K562 (cell line): ENCODE results near the gene ZNF814. TPM values are rescaled to one million over a fixed set of nuclear protein-coding genes. Genes with fewer than 3 reads are reported as not detected.
A peak's percentile ranks its signal among the peaks of the same experiment; 100 is the strongest.

Experiments used
- CBFA2T3 ChIP-seq: fragments of 450-650 bp; IDR thresholded peaks from 2 replicates; pipeline ENCODE4 v1.6.1; 2017
- DDX20 ChIP-seq: fragments of 450-650 bp; IDR thresholded peaks from 2 replicates; pipeline ENCODE4 v1.6.1; 2016; ENCODE audit warnings: missing genetic modification characterization, low read depth, mild to moderate bottlenecking, missing compliant biosample characterization, moderate library complexity
- E2F6 ChIP-seq, 2 experiments: IDR thresholded peaks; 2 replicates each; pipeline ENCODE4 v1.6.1; 2011; ENCODE audit warnings: borderline replicate concordance in 1 of 2, control low read depth in 1 of 2, low read depth in 1 of 2, low read length in 1 of 2, mild to moderate bottlenecking in 1 of 2, mixed read lengths in 1 of 2, moderate library complexity in 1 of 2; ENCODE audit not compliant: insufficient read depth in 1 of 2, insufficient read length in 1 of 2, poor library complexity in 1 of 2, severe bottlenecking in 1 of 2; ENCODE audit errors: extremely low read depth in 1 of 2
- GMEB1 ChIP-seq: fragments of 250-450 bp; sonication (Bioruptor Pico); IDR thresholded peaks from 2 replicates; pipeline ENCODE4 v1.4.0; 2020; ENCODE audit warnings: mild to moderate bottlenecking
- HCFC1 ChIP-seq: IDR thresholded peaks from 2 replicates; pipeline ENCODE4 v1.6.1; 2012; ENCODE audit warnings: low read depth, low read length, improper control_type of control experiment
- HNRNPLL ChIP-seq: fragments of 200-400 bp; formaldehyde crosslinking; IDR thresholded peaks from 2 replicates; pipeline ENCODE4 v1.6.1; 2017; ENCODE audit warnings: low read length, low read depth, mild to moderate bottlenecking; ENCODE audit not compliant: poor library complexity, severe bottlenecking
- MEF2A ChIP-seq: IDR thresholded peaks from 2 replicates; pipeline ENCODE4 v1.6.1; 2011; ENCODE audit warnings: low read depth, mild to moderate bottlenecking, low read length, moderate library complexity; ENCODE audit not compliant: control insufficient read depth
- MLX ChIP-seq, 2 experiments: fragments of 450-650 bp in 1 of 2; sonication (generic) in 1 of 2; formaldehyde crosslinking; conservative IDR thresholded peaks; 2 replicates each; pipeline versions ENCODE4 v1.4.0 to v1.8.1; 2020 to 2022; ENCODE audit warnings: mild to moderate bottlenecking in 1 of 2, missing genetic modification reagents in 1 of 2
- NCOR1 ChIP-seq: fragments of 450-650 bp; IDR thresholded peaks from 2 replicates; pipeline ENCODE4 v1.6.1; 2016; ENCODE audit warnings: mild to moderate bottlenecking, moderate library complexity
- PBX2 ChIP-seq, 2 experiments: IDR thresholded peaks in 1 of 2; conservative IDR thresholded peaks in 1 of 2; 2 replicates each; pipeline ENCODE4 v1.6.1; 2016; ENCODE audit warnings: low read depth in 2 of 2, mild to moderate bottlenecking in 1 of 2, missing compliant biosample characterization in 1 of 2, missing genetic modification characterization in 1 of 2, moderate library complexity in 1 of 2
- PHF8 ChIP-seq: fragments of 200-600 bp; sonication (generic); IDR thresholded peaks from 2 replicates; pipeline ENCODE4 v1.6.1; 2012; ENCODE audit warnings: mixed run types, mild to moderate bottlenecking, inconsistent platforms, low read length, moderate library complexity, borderline replicate concordance
- PKNOX1 ChIP-seq: fragments of 450-650 bp; IDR thresholded peaks from 2 replicates; pipeline ENCODE4 v1.6.1; 2016
- SRSF7 ChIP-seq: fragments of 200-400 bp; formaldehyde crosslinking; optimal IDR thresholded peaks from 2 replicates; pipeline ENCODE3; 2017; ENCODE audit warnings: mild to moderate bottlenecking, low read depth, low read length
- SUPT5H ChIP-seq: fragments of 450-650 bp; IDR thresholded peaks from 2 replicates; pipeline ENCODE4 v1.6.1; 2016
- ZNF143 ChIP-seq: sonication (generic); formaldehyde crosslinking; IDR thresholded peaks from 2 replicates; pipeline ENCODE4 v1.9.0; 2022; ENCODE audit warnings: mild to moderate bottlenecking, missing genetic modification reagents
- polyA plus RNA-seq, 8 experiments: library from polyadenylated mRNA; depleted of rRNA in 4 of 8; stranded (reverse) in 5 of 8; unstranded in 3 of 8; fragments of >200 nt; fragmentation: Nextera tagmentation in 2 of 8; fragmentation: Illumina TruSeq in 1 of 8; extraction: Ambion mirVana in 2 of 8; extraction: Trizol in 1 of 8; gene quantifications; 2 replicates each; pipeline versions ENCODE4 v1.2.1 to v1.2.3, GENCODE V29; 2011 to 2014; ENCODE audit warnings: inconsistent platforms in 1 of 8, missing spikeins in 1 of 8
- total RNA-seq, 7 experiments: library from RNA; depleted of rRNA in 6 of 7; stranded (reverse); fragments of >200 nt in 6 of 7; fragmentation: Illumina TruSeq in 2 of 7; extraction: Trizol in 2 of 7; gene quantifications; 2 replicates each; pipeline versions ENCODE4 v1.2.1 to v1.2.3, GENCODE V29; 2011 to 2021; ENCODE audit warnings: low replicate concordance in 1 of 7

Gene ZNF814
- total and polyA plus RNA-seq, 9 of the 15 experiments (the other 6 are each of a cell fraction or from before 2014, with no cell fraction given) = 0.42 to 3.5 (median 1.9) TPM

- no peak for TF ChIP-seq PBX2 (CRISPR knock-in tag; IDR thresholded peaks at IDR 0.05; ENCODE audit: low read depth)
- TF ChIP-seq PBX2 (tag; conservative IDR thresholded peaks at IDR 0.05; ENCODE audit: low read depth) = peak; percentile 55; the same call in 1 of the 2 replicates
- TF ChIP-seq CBFA2T3 = no peak
- TF ChIP-seq MEF2A = no peak
- TF ChIP-seq PKNOX1 = peak; percentile 96
- TF ChIP-seq E2F6 (IDR thresholded peaks at IDR 0.05; ENCODE audit: borderline replicate concordance in 1 of 2, extremely low read depth in 1 of 2, insufficient read depth in 1 of 2, insufficient read length in 1 of 2, low read depth in 1 of 2, low read length in 1 of 2, poor library complexity in 1 of 2, severe bottlenecking in 1 of 2) = peak in 1 of 2 experiments; percentile 52
- TF ChIP-seq SUPT5H = no peak
- peak; percentile 67; the same call in 1 of the 2 replicates for TF ChIP-seq ZNF143 (CRISPR knock-in tag)
- TF ChIP-seq HCFC1 = peak; percentile 67
- no peak for TF ChIP-seq NCOR1
- no peak for TF ChIP-seq SRSF7
- TF ChIP-seq MLX (CRISPR knock-in tag; conservative IDR thresholded peaks at IDR 0.05) = no peak
- TF ChIP-seq DDX20 (tag) = no peak
- TF ChIP-seq GMEB1 = peak; percentile 89
- peak; percentile 96 for TF ChIP-seq HNRNPLL
- TF ChIP-seq PHF8 = peak; percentile 29; the same call in 1 of the 2 replicates
These were observed 46.2 kb upstream of the ZNF814 start, which contains the start of gene ZNF418 (continued) for GRCh38 chr19:57934820-57935665.
